TTC549 (cell line): ENCODE measurements around the gene CHRNA5.

Experiments used
- FAIRE-seq: peaks from 2 replicates; lab custom pipeline; 2012; peaks lifted over from hg19 to GRCh38; lab: Jason Lieb, UNC

The CHRNA5 gene

DNA sequence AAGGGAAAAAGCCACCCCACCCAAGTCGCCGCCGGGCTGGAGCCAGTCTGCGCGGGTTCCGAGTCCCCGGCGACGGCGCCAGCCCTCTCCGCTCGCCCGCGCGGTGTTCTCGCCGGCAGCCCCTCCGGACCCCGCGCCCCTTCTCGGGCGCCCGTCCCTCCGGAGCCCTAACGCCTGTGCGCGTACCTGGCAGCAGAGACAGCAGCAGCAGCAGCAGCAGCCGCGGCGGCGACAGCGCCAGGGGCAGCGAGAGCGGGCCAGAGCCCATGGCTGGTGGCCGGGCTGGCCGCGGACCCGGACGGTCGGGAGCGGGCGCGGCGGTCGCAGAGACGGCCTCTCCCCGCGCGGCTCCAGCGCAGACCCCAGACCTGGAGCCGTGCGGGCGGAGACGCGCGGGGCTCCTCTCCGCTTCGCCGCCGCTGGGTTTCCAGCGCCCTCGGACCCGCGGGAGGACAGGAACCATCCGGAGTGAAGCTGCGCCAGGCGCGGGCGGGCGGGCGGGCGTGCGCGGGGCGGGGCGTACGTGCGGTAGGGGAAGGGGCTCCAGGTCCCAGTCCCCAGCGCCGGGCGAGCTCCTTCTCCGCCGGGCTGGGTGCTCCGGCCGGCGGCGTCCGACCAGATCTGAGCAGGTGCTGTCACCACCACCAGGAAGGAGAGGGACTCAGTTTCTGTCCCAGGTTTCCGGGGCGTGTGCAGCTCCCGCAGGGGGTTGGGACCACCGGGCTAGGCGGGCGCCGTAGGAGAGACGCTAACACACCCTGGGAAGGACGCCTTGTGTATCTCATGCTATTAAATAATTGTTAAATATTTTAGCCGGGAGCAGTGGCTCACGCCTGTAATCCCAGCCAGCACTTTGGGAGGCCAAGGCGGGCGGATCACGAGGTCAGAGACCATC, 55.5 kb downstream of the CHRNA5 start, which contains the start of gene CHRNA3:
TSS of gene CHRNA3 (minus strand) at position 470 of the 895 bp plus-strand sequence. CDS start at position 268, 202 bp downstream.
- no peak for FAIRE-seq

DNA sequence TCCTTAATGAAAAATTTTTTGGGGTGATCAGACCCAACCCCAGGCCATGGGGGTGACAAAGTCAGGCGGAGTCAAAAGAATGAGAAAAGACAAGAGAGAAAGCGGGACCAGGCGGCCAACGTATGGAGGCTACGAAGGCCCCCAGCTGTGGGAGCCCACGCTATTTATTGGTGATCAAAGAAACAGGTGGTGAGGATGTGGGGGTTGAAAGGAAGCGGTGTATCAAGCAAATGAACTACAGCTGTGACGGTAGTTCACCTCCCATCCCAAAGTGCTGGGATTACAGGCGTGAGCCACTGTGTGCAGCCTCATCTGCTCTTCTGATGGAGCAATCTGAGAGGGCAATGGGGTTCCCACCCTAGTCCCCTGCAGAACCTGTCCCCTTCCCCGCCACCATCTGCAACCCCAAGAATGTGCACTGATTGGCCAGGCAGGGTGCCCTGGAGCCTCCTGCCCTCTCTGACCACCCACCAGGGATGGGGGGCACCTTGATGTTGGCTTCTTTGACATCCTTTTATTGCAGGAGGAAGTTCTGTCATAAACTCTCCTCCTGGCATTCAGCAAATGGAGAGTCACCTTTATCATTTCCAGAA, 56.6 kb downstream of the CHRNA5 start:
- FAIRE-seq, result no peak

GRCh38 chr15:78623786-78624497, 58.6 kb downstream of the CHRNA5 start:
- FAIRE-seq, result no peak

GRCh38 chr15:78624651-78625590, 59.6 kb downstream of the CHRNA5 start:
- no peak for FAIRE-seq

- no peak for FAIRE-seq
Measured at GRCh38 chr15:78625606-78626280, 60.4 kb downstream of the CHRNA5 start.

DNA sequence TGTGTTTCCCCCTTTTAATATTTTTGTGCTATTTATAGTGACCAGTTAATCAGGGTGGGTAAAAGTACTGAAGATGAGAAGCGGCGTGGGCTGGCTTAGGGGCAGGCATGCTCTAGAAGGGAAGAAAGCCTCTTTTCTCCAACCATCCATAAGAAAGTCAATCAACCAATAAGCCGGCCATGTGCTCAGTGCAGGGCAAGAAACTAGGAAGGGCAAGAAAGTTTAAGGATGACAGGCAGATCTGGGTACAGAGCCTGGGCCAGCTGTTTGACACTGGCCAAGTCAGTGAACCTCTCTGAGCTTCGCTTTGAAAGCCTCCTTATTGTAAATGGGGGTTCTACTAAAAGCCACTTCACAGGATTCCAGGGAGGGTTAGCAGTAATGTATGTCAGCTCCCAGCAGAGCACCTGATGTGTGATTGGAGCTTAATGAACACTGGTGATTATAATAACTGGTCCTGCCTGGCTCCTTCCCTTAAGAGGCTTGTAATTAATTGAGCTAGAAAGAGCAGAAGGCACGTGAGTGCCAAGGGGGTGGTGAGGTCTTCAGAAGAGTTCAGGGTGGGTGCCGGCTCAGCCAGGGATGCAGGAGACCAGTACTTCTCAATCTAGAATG, 61.2 kb downstream of the CHRNA5 start:
- FAIRE-seq, result no peak

- FAIRE-seq, result no peak
Measured at GRCh38 chr15:78627348-78627747, 62.0 kb downstream of the CHRNA5 start.

- FAIRE-seq, result no peak
Measured at GRCh38 chr15:78628227-78628626, 62.9 kb downstream of the CHRNA5 start.

DNA sequence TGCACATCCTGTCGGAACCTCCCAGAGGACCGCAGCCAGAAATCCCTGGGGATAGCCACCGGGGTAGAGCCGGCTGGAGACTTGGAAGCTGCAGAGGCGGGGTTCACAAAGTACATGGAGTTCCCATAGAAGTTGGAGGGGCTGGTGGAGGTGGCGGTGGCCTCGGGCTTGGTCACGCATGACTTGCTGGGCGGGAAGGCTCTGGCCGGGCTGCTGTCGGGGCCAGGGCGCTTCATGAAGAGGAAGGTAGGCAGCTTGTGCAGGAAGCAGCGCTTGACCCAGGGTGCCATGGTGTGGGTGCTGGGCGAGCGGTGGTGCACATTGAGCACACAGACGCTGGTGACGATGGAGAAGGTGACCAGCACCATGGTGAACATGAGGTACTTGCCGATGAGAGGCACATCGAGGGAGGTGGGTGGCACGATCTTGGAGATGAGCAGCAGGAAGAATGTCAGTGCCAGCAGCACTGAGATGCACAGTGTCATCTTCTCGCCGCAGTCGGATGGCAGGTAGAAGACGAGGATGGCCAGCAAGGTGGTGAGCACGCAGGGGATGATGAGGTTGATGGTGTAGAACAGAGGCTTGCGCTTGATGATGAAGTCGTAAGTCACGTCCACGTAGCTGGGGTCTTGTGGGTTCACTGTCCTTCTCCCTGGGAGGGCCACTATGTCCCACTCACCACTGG, 63.9 kb downstream of the CHRNA5 start:
- no peak for FAIRE-seq

DNA sequence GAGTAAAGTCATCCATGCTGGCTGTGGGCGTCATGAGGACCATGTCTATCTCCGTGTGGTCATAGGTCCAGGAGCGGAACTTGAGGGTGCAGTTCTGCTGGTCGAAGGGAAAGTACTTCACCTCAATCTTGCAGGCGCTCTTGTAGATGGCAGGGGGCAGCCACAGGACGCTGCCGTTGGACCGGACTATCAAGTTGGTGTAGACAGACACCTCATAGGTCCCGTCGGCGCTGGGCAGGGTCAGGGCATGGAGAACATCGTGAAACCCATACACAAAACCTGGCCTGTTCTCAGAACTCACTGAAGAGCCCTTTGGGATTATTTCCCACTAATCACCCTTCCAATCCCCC, 64.4 kb downstream of the CHRNA5 start:
- no peak for FAIRE-seq

DNA sequence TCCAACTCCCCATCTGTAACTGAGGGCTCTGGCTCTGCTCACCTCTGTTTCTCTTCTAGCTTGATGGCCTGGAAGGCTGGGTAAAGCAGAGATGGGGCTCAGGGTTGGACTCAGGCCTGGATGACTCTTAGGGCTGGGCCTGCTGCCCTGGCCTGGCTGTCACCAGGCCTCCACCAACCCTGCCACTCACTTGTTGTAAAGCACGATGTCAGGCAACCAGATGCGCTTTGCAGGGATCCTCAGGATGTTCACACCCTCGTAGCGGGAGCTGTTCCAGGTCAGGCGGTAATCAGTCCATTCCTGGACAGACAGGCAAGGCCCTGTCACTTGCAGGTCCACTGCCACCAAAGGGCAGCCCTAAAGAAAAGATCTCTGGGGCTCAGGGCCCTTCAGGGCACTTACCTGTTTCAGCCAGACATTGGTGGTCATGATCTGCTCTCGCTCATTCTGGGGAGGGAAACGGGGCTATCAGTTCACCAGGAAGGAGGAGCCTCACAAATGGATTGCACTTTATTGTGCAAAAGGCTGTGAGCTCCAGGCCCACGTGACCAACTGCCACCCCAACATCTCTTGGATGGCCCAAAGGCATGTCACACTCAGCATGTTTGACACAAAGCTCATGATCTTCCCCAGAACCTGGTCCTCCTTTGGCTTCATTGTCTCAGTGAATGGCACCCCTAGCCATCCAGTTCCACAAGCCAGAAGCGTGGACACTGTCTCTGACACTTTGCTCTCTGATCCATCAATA, 65.7 kb downstream of the CHRNA5 start:
- FAIRE-seq, result no peak

DNA sequence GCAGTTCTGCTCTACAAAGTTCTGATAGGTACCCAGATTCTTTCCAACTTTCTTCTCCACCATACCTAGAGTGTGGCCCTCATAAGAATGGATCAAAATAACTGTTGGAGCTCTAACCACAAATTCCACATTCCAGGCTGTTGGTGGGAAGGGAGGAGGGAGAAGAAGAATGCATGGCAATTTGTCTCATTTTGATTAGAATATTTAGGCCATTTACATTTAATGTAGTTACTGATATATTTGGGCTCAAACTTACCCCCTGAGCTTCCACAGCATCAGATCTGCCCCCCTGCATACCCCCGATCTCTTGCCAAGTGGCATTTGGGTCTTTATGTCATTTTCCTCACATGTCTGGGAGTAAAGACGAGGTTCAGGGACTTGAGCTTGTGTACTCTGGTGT, 68.0 kb downstream of the CHRNA5 start:
- no peak for FAIRE-seq

- no peak for FAIRE-seq
Measured at GRCh38 chr15:78634210-78635145, 69.2 kb downstream of the CHRNA5 start.

DNA sequence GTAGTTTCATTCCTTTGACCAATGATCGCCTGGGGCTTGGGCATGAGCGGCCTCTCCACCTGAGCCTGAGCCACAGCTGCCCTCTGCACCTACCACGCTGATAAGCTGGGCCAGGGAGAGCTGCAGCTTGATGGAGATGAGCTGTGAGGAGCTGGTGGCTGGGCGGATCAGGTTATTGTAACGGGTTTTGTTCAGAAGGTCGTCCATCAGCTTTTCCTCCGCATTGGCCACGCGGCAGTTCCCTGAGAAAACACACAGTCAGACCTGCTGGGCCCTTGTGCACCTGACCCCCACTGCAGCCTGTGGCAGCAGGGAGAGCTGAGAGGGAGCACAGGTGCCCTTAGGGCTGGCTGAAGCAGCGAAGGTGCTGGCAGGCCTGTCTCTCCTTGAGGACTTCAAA, 70.0 kb downstream of the CHRNA5 start:
- FAIRE-seq, result no peak

DNA sequence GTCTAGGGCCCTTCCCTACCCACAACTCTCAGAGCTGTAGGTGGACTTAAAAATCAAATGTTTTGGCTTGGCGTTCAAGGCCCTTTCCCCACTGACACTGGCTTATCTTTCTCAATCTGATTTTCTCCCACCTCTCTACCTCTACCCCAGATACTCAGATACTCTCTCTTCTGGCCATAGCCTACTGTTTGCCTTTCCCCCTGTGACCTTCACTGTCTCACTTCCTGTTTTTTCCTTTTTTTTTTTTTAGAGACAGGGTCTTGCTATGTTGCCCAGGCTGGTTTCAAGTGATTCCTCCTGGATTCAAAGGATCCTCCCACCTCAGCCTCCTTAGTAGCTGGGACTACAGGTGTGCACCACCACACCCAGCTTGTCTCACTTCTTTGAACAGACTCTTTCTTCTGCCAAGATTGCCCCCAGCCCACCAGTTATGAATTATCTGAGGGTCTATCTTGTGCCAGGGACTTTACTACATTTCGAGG, 71.1 kb downstream of the CHRNA5 start:
- FAIRE-seq, result no peak

GRCh38 chr15:78637776-78638435, 72.6 kb downstream of the CHRNA5 start:
- FAIRE-seq, result no peak

DNA sequence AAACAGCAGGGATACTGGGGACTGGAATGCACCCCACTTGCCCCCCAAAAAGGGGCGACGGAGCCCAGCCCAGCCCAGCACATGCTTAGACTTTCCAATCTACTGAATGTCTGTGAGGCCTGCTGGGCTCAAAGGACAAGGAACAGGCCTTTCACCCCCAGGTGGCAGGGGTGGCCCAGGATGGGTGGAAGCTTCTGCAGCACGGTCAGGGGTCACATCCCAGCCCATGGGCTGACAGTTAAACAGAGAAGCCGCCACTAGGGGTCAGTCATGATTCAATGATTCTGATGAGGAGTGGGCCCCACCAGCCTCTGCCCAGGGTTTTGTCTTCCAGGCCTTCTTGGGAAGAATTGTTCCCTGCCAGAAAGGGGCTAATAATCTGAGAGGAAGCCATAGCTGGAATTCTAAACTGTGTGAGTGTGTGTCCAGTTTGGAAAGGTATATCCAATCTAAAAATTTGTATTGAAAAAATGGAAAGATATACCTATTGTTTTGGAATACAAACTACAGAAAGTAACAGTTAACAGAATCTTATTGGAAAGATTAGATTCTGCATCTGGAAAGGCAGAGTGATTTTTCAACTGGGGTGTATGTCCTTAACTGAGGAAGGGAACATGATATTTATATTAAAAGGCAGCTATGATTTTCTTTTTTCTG, 73.5 kb downstream of the CHRNA5 start:
- no peak for FAIRE-seq
